OCI-LY3 (cell line): ENCODE measurements around the gene NCBP3.
"Not testable (repeated sequence)": the region's sequence is repeated elsewhere in the genome, so short reads cannot be mapped to it uniquely, and the experiment has no call there.

Experiments used
- H2AFZ ChIP-seq: fragments of 200-600, 300-600 bp; shearing (Covaris generic); 2 replicates; pipeline ENCODE4 v1.6.0; 2014; ENCODE audit warnings: antibody characterized with exemption, low read depth, low read length
- H3K27ac ChIP-seq: fragments of 200-600, 300-600 bp; sonication (generic); 2 replicates; pipeline ENCODE4 v1.5.1; 2014; ENCODE audit warnings: mild to moderate bottlenecking, low read length, moderate library complexity, mixed read lengths
- H3K27me3 ChIP-seq: fragments of 200-600, 300-600 bp; sonication (generic); 2 replicates; pipeline ENCODE4 v1.6.1; 2014; ENCODE audit warnings: low read depth, low read length, mixed read lengths
- H3K36me3 ChIP-seq: fragments of 200-600, 300-600 bp; sonication (generic); replicated peaks from 2 replicates; pipeline ENCODE3; 2014; ENCODE audit warnings: low read depth, low read length, mixed read lengths
- H3K4me1 ChIP-seq: fragments of 300-600, 200-600 bp; sonication (generic); 2 replicates; pipeline ENCODE4 v1.6.1; 2014; ENCODE audit warnings: low read length, mixed read lengths
- H3K4me2 ChIP-seq: fragments of 200-600, 300-600 bp; sonication (generic); 2 replicates; pipeline ENCODE4 v1.6.1; 2014; ENCODE audit warnings: low read length, mixed read lengths
- H3K4me3 ChIP-seq: fragments of 300-600, 200-600 bp; sonication (generic); 2 replicates; pipeline ENCODE4 v1.5.1; 2014; ENCODE audit warnings: antibody characterized with exemption, mild to moderate bottlenecking, low read length, moderate library complexity
- H3K79me2 ChIP-seq: fragments of 300-600, 200-600 bp; shearing (Covaris generic); 2 replicates; pipeline ENCODE4 v1.6.1; 2014; ENCODE audit warnings: mild to moderate bottlenecking, low read length, mixed read lengths
- H3K9ac ChIP-seq: fragments of 300-600, 200-600 bp; shearing (Covaris generic); 2 replicates; pipeline ENCODE4 v1.6.0; 2014; ENCODE audit warnings: mild to moderate bottlenecking, low read length, moderate library complexity
- H3K9me3 ChIP-seq: fragments of 200-600, 300-600 bp; shearing (Covaris generic); 2 replicates; pipeline ENCODE4 v1.6.1; 2014; ENCODE audit warnings: low read length, mixed read lengths; ENCODE audit not compliant: insufficient read depth
- H4K20me1 ChIP-seq: fragments of 200-600, 300-600 bp; sonication (generic); 2 replicates; pipeline ENCODE4 v1.6.1; 2016; ENCODE audit warnings: low read length, mixed read lengths; ENCODE audit not compliant: insufficient read depth
- CTCF ChIP-seq: fragments of 200-600, 300-600 bp; sonication (generic); IDR thresholded peaks from 2 replicates; pipeline ENCODE4 v1.5.1; 2014; ENCODE audit warnings: antibody characterized with exemption, low read length, low read depth
- EZH2phosphoT487 ChIP-seq: fragments of 200-600 bp; shearing (Covaris generic); IDR thresholded peaks from 2 replicates; pipeline ENCODE4 v1.6.1; 2018; ENCODE audit warnings: antibody characterized with exemption, mixed run types, low read depth

Gene NCBP3

GRCh38 chr17:3861761-3862681 is 16.0 kb upstream of the NCBP3 start:
- H3K4me3 ChIP-seq = no peak overlapping the region
- no peak overlapping the region for H3K27ac ChIP-seq
- H3K9ac ChIP-seq = no peak overlapping the region
- H4K20me1 ChIP-seq = no peaks in the 10 kb centered on the region
- H3K4me1 ChIP-seq = peaks cover 5% of the 10 kb centered on the region
- TF ChIP-seq CTCF (no peak), EZH2phosphoT487 (no peak)
- H3K4me2 ChIP-seq = no peak overlapping the region
- H3K79me2 ChIP-seq = no peaks in the 10 kb centered on the region
- H3K36me3 ChIP-seq = no peaks in the 10 kb centered on the region
- no peaks in the 10 kb centered on the region for H3K27me3 ChIP-seq
- no peaks in the 10 kb centered on the region for H3K9me3 ChIP-seq
- no peak overlapping the region for H2AFZ ChIP-seq

GRCh38 chr17:3860939-3861700 is 15.1 kb upstream of the NCBP3 start:
- Histone ChIP-seq H3K4me2 (no peak overlapping the region), H3K79me2 (no peaks in the 10 kb centered on the region), H3K27ac (no peak overlapping the region), H2AFZ (no peak overlapping the region), H4K20me1 (no peaks in the 10 kb centered on the region), H3K9ac (no peak overlapping the region), H3K36me3 (no peaks in the 10 kb centered on the region), H3K27me3 (no peaks in the 10 kb centered on the region), H3K4me3 (no peak overlapping the region), H3K4me1 (no peaks in the 10 kb centered on the region), H3K9me3 (no peaks in the 10 kb centered on the region)
- TF ChIP-seq CTCF (no peak), EZH2phosphoT487 (no peak)

GRCh38 chr17:3859940-3860339 is 13.9 kb upstream of the NCBP3 start:
- no peaks in the 10 kb centered on the region for H3K9me3 ChIP-seq
- H3K4me2 ChIP-seq = no peak overlapping the region
- H4K20me1 ChIP-seq = no peaks in the 10 kb centered on the region
- H3K9ac ChIP-seq = no peak overlapping the region
- no peaks in the 10 kb centered on the region for H3K27me3 ChIP-seq
- no peak overlapping the region for H3K4me3 ChIP-seq
- no peak overlapping the region for H2AFZ ChIP-seq
- no peaks in the 10 kb centered on the region for H3K36me3 ChIP-seq
- H3K4me1 ChIP-seq = no peaks in the 10 kb centered on the region
- TF ChIP-seq EZH2phosphoT487 = no peak
- no peaks in the 10 kb centered on the region for H3K79me2 ChIP-seq
- H3K27ac ChIP-seq = no peak overlapping the region

- no peaks in the 10 kb centered on the region for H3K36me3 ChIP-seq
- H3K4me1 ChIP-seq = no peaks in the 10 kb centered on the region
- H3K4me2 ChIP-seq = no peak overlapping the region
Observed at GRCh38 chr17:3857261-3858105, 11.4 kb upstream of the NCBP3 start.

GRCh38 chr17:3854204-3854603 is 8.2 kb upstream of the NCBP3 start:
- not testable (repeated sequence) for H3K9ac ChIP-seq, H3K27ac ChIP-seq, H4K20me1 ChIP-seq, H3K4me1 ChIP-seq, H3K4me2 ChIP-seq, H3K36me3 ChIP-seq, H2AFZ ChIP-seq, H3K27me3 ChIP-seq, H3K9me3 ChIP-seq, H3K79me2 ChIP-seq, H3K4me3 ChIP-seq

More at GRCh38 chr17:3857261-3858105, 11.4 kb upstream of the NCBP3 start:
- no peak overlapping the region for H3K4me3 ChIP-seq
- TF ChIP-seq CTCF = no peak
- TF ChIP-seq EZH2phosphoT487 = no peak
- no peak overlapping the region for H3K9ac ChIP-seq
- no peaks in the 10 kb centered on the region for H3K79me2 ChIP-seq
- H3K27me3 ChIP-seq = no peaks in the 10 kb centered on the region
- H4K20me1 ChIP-seq = no peaks in the 10 kb centered on the region
- no peaks in the 10 kb centered on the region for H3K9me3 ChIP-seq
- no peak overlapping the region for H3K27ac ChIP-seq
- H2AFZ ChIP-seq = no peak overlapping the region
